Activated CD4-positive, alpha-beta T cell treated with anti-CD3 and anti-CD28 coated beads for 48 hours (primary cell): ENCODE measurements around the gene DOK3.

ENCODE experiments used
- DNase-seq: peaks from one replicate; pipeline ENCODE4 v3.0.0-alpha.2; 2020

Gene DOK3

GRCh38 chr5:177509381-177509951 is at the start of gene DOK3:
Gene DOK3, minus strand, starts transcription at chr5:177509826. Its CDS starts 286 bp downstream, at chr5:177509540.
- no peak for DNase-seq

GRCh38 chr5:177557796-177558195 is 48.2 kb upstream of the DOK3 start:
- no peak for DNase-seq

GRCh38 chr5:177557041-177557647 is 47.5 kb upstream of the DOK3 start:
- no peak for DNase-seq

- no peak for DNase-seq
Measured at GRCh38 chr5:177555665-177556064, 46.0 kb upstream of the DOK3 start.

GRCh38 chr5:177555228-177555627 is 45.6 kb upstream of the DOK3 start:
- DNase-seq, result no peak

- peak; percentile 98 for DNase-seq
Measured at GRCh38 chr5:177554474-177555111, 45.0 kb upstream of the DOK3 start, which contains the start of gene FAM193B. Gene FAM193B, minus strand, starts transcription at chr5:177554563. Its CDS starts 105 bp downstream, at chr5:177554458.

GRCh38 chr5:177553671-177554429 is 44.2 kb upstream of the DOK3 start:
- DNase-seq, result peak; percentile 61

GRCh38 chr5:177552839-177553455 is 43.3 kb upstream of the DOK3 start:
- no peak for DNase-seq

- DNase-seq, result no peak
Measured at GRCh38 chr5:177550122-177550521, 40.5 kb upstream of the DOK3 start.

GRCh38 chr5:177548495-177548894 is 38.9 kb upstream of the DOK3 start:
- DNase-seq, result no peak

- DNase-seq, result no peak
Measured at GRCh38 chr5:177547736-177548135, 38.1 kb upstream of the DOK3 start.

GRCh38 chr5:177546258-177546741 is 36.7 kb upstream of the DOK3 start:
- DNase-seq, result no peak

GRCh38 chr5:177545487-177546257 is 36.0 kb upstream of the DOK3 start:
- DNase-seq, result no peak

GRCh38 chr5:177542816-177543465 is 33.3 kb upstream of the DOK3 start:
- DNase-seq, result no peak

GRCh38 chr5:177540438-177540837 is 30.8 kb upstream of the DOK3 start:
- DNase-seq, result no peak

- no peak for DNase-seq
Measured at GRCh38 chr5:177539411-177539810, 29.8 kb upstream of the DOK3 start.

- no peak for DNase-seq
Measured at GRCh38 chr5:177538876-177539275, 29.2 kb upstream of the DOK3 start.

- no peak for DNase-seq
Measured at GRCh38 chr5:177537389-177538361, 28.0 kb upstream of the DOK3 start.

- no peak for DNase-seq
Measured at GRCh38 chr5:177536386-177536785, 26.8 kb upstream of the DOK3 start.

- no peak for DNase-seq
Measured at GRCh38 chr5:177535125-177535524, 25.5 kb upstream of the DOK3 start.
